ENCODE results near the gene LILRB3.

DNA sequence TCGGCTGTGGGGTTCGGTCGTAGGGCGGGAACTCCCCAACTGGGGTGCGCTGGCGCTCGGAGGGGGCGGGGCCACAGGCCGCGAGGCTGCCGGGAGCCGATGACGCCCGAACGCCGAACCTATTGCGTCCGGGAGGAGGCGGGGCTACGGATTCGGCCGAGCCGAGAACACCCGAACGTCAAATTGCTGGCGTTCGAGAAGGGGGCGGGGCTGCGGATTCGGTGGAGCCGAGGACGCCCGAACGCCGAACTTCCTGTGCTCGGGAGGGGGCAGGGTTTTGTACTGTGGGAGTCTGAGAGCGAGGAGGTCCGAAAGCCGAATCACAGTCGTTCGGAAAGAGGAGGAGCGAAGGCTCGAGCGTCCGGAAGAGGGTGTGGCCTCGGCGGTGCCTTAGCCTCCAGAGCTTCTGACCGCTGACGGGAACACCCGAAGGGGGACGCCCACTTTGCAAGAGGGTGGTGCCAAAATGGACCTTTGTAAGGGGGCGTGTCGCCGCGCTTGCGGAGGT, 32.2 kb downstream of the LILRB3 start:
- TF ChIP-seq, protein P1, sequence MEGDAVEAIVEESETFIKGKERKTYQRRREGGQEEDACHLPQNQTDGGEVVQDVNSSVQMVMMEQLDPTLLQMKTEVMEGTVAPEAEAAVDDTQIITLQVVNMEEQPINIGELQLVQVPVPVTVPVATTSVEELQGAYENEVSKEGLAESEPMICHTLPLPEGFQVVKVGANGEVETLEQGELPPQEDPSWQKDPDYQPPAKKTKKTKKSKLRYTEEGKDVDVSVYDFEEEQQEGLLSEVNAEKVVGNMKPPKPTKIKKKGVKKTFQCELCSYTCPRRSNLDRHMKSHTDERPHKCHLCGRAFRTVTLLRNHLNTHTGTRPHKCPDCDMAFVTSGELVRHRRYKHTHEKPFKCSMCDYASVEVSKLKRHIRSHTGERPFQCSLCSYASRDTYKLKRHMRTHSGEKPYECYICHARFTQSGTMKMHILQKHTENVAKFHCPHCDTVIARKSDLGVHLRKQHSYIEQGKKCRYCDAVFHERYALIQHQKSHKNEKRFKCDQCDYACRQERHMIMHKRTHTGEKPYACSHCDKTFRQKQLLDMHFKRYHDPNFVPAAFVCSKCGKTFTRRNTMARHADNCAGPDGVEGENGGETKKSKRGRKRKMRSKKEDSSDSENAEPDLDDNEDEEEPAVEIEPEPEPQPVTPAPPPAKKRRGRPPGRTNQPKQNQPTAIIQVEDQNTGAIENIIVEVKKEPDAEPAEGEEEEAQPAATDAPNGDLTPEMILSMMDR (IDR thresholded peaks at IDR 0.05; ENCODE audit: poor library complexity) = no peak
- no peak for TF ChIP-seq EZH2 (IDR thresholded peaks at IDR 0.05; ENCODE audit: borderline replicate concordance)
